ENCODE data around the gene C3orf70.

Gene C3orf70

GRCh38 chr3:185052631-185053030 is 100.2 kb downstream of the C3orf70 start:
- no peak for DNase-seq (ENCODE audit: low read depth in 2 of 2)

GRCh38 chr3:185051801-185052200 is 101.1 kb downstream of the C3orf70 start:
- no peak for DNase-seq (ENCODE audit: low read depth in 2 of 2)

GRCh38 chr3:185049710-185050109 is 103.2 kb downstream of the C3orf70 start:
- no peak for DNase-seq (ENCODE audit: low read depth in 2 of 2)

- no peak for DNase-seq (ENCODE audit: low read depth in 2 of 2)
These were observed 106.3 kb downstream of the C3orf70 start for GRCh38 chr3:185046603-185047002.

GRCh38 chr3:185046164-185046515 is 106.7 kb downstream of the C3orf70 start:
- DNase-seq (ENCODE audit: low read depth in 2 of 2) = no peak

- no peak for DNase-seq (ENCODE audit: low read depth in 2 of 2)
These were observed 110.4 kb downstream of the C3orf70 start for GRCh38 chr3:185042312-185043050.

GRCh38 chr3:185041540-185041939 is 111.3 kb downstream of the C3orf70 start:
- DNase-seq (ENCODE audit: low read depth in 2 of 2) = no peak

- DNase-seq (ENCODE audit: low read depth in 2 of 2) = no peak
These were observed 112.4 kb downstream of the C3orf70 start for GRCh38 chr3:185040425-185040824.

GRCh38 chr3:185037801-185038200 is 115.1 kb downstream of the C3orf70 start:
- DNase-seq (ENCODE audit: low read depth in 2 of 2) = no peak

GRCh38 chr3:185030951-185031350 is 121.9 kb downstream of the C3orf70 start:
- DNase-seq (ENCODE audit: low read depth in 2 of 2) = no peak

GRCh38 chr3:185030399-185030798 is 122.5 kb downstream of the C3orf70 start:
- no peak for DNase-seq (ENCODE audit: low read depth in 2 of 2)

GRCh38 chr3:185029086-185029485 is 123.8 kb downstream of the C3orf70 start:
- DNase-seq (ENCODE audit: low read depth in 2 of 2) = no peak

- no peak for DNase-seq (ENCODE audit: low read depth in 2 of 2)
These were observed 124.7 kb downstream of the C3orf70 start for GRCh38 chr3:185028121-185028520.
